ENCODE results near the gene RPH3AL.
"Not testable (repeated sequence)": the region's sequence is repeated elsewhere in the genome, so short reads cannot be mapped to it uniquely, and the experiment has no call there.

The RPH3AL gene

GRCh38 chr17:260944-261343 is 91.7 kb downstream of the RPH3AL start:
- DNase-seq (ENCODE audit: low spot score) = no peak

- DNase-seq (ENCODE audit: low spot score) = no peak
Observed at GRCh38 chr17:260031-260791, 92.4 kb downstream of the RPH3AL start.

- DNase-seq (ENCODE audit: low spot score) = no peak
Observed at GRCh38 chr17:259341-259976, 93.1 kb downstream of the RPH3AL start.

- no peak for DNase-seq (ENCODE audit: low spot score)
Observed at GRCh38 chr17:258906-259305, 93.7 kb downstream of the RPH3AL start.

GRCh38 chr17:258045-258734 is 94.4 kb downstream of the RPH3AL start:
- DNase-seq (ENCODE audit: low spot score) = no peak

GRCh38 chr17:253091-253846 is 99.3 kb downstream of the RPH3AL start:
- DNase-seq (ENCODE audit: low spot score) = no peak

GRCh38 chr17:252456-252855 is 100.2 kb downstream of the RPH3AL start:
- no peak for DNase-seq (ENCODE audit: low spot score)

- DNase-seq (ENCODE audit: low spot score) = no peak
Observed at GRCh38 chr17:251531-251930, 101.1 kb downstream of the RPH3AL start.

- no peak for DNase-seq (ENCODE audit: low spot score)
Observed at GRCh38 chr17:250487-251300, 101.9 kb downstream of the RPH3AL start.

GRCh38 chr17:249236-249993 is 103.2 kb downstream of the RPH3AL start:
- DNase-seq (ENCODE audit: low spot score) = no peak

- DNase-seq (ENCODE audit: low spot score) = no peak
Observed at GRCh38 chr17:248337-249235, 104.0 kb downstream of the RPH3AL start.

- no peak for DNase-seq (ENCODE audit: low spot score)
Observed at GRCh38 chr17:247767-248166, 104.8 kb downstream of the RPH3AL start.

- no peak for DNase-seq (ENCODE audit: low spot score)
Observed at GRCh38 chr17:246851-247421, 105.7 kb downstream of the RPH3AL start.

GRCh38 chr17:246226-246625 is 106.4 kb downstream of the RPH3AL start:
- DNase-seq (ENCODE audit: low spot score) = no peak

GRCh38 chr17:245611-246010 is 107.0 kb downstream of the RPH3AL start:
- no peak for DNase-seq (ENCODE audit: low spot score)

GRCh38 chr17:245020-245419 is 107.6 kb downstream of the RPH3AL start:
- DNase-seq (ENCODE audit: low spot score) = no peak

GRCh38 chr17:243924-244323 is 108.7 kb downstream of the RPH3AL start:
- not testable (repeated sequence) for DNase-seq (ENCODE audit: low spot score)

- DNase-seq (ENCODE audit: low spot score) = no peak
Observed at GRCh38 chr17:238964-239259, 113.7 kb downstream of the RPH3AL start.

Measured in pons (tissue), 1 donor.